Middle frontal gyrus (tissue), 1 donor: ENCODE results near the gene MBP.
"Not testable (repeated sequence)": the region's sequence is repeated elsewhere in the genome, so short reads cannot be mapped to it uniquely, and the experiment has no call there.

Experiments used
- DNase-seq: peaks from one replicate; pipeline ENCODE4 v3.0.0-alpha.2; 2015; ENCODE audit warnings: low spot score; ENCODE audit errors: extremely low spot score

Gene MBP

DNA sequence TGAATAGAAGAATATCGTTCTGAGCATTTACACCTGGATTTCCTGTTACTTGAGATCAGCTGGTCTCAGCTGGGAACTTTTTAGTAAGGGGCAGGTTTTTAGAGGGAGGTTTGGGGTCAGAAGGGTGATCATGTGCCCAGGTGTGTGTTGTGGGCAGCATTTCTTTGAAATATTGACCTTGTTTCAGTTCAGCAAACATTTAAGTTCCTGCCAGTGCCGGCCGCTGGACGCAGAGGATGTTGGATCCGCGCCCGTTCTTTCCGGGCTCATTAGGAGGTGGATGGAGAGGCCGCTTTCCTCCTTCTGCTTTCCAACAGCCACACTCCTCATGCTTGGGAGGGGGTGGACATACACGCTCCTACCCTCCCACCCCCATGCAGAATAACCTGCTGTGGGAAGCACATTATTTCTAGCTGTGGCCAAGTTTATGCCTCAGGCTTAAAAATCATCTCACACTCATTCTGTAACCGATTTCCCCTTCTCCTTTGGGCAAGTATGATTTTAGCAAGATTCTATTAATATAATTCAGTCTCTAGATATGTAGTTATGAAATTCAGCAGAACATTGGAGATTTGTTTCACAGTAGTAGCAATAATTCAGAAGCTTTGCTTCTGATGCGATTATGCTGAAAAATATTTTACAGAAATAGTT lies 178.9 kb downstream of the MBP start:
- DNase-seq, result no peak

DNA sequence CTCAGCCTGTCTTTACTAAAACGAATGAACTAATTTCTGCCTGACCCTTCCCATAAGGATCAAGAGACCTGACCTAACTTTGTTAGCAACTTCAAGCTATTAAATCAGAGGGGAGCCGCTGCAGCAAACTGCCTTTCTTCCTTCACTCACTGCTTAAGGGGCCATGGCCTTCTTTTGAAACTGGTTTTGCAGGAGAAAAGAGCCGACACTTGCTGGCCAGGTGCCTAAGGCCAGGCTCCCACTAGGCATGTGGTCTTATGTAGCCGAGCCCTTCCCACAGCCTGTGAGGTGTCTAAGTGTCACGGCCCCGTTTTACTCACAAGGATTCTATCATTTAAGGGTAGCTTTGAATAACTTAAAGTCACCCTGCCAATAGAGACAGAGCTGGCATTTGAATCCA lies 179.4 kb downstream of the MBP start:
- no peak for DNase-seq

DNA sequence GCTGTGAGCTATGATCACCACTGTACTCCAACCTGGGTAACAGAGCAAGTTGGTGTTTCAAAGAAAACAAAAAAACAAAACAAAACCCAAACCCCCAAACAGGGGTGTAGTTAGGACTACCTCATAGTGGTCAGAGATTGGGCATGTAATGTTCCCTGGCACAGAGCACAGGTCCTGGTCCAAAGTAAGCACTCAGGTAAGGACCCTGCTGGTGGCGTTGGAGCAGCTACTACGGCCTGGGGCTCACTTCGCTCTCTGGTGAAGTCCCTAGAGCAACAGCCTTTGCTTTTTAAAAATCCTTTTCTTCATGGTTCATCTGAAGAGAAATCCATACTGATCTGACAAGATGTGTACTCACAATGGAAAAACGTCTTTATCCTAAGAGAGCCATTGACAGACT lies 179.8 kb downstream of the MBP start:
- no peak for DNase-seq

DNA sequence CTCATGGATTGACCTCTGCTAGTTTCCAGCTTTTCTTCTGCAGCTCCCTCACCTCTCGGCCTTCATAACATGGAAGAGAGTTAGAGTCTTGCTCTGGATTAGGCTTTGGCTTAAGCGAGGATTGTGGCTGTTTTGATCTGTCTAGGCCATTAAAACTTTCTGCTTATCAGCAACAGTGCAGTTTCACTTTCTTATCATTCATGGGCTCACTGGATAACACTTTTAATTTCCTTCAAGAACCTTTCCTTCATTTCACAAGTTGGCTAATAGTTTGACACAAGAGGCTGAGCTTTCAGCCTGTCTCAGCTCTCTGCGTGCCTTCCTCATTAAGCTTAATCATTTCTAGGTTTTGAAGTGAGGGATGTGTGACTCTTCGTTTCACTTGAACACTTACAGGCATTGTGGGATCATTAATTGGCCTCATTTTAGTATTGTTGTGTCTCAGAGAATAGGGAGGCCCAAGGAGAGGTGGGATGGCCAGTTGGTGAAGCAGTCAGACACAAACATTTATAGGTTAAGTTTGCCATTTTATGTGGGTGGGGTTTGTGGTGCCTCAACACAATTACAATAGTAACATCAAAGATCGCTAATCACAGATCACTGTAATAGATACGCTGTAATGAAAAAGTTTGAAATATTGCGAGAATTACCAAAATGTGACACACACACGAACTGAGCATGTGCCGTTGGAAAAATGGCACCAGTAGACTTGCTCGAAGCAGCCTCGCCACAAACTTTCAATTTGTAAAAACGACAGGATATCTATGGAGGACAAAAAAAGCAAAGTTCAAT lies 180.9 kb downstream of the MBP start:
- no peak for DNase-seq

DNA sequence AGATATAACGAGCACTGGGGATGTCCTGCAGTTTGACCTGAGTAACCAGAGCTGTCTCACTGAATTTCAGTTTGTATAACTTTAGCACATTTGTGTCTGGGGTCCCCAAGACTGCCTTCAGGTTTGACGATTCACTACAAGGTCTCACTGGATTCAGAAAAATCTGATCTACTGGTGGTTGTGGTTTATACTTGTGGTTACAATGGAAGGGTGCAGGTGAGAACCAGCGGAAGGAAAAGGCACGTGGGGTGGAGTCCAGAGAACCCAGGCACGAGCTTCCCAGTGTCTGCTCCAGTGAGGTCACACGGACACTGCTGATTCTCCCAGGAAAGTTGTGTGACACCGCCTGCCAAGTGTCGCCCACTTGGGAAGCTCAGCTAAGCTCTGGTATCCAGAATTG lies 184.2 kb downstream of the MBP start:
- DNase-seq, result no peak

DNA sequence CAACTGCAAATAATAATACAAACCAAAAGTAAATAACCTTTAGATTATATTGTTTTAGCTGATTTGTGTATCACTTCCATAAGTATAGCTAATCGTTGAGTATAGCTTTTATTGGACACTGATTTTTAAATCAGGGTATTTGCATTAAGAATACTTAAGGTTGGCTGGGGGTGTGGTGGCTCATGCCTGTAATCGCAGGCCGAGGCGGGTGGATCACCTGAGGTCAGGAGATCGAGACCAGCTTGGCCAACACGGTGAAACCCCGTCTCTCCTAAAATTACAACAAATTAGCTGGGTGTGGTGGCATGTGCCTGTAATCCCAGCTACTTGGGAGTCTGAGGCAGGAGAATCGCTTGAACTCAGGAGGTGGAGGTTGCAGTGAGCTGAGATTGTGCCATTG lies 188.2 kb downstream of the MBP start:
- DNase-seq, result not testable (repeated sequence)

DNA sequence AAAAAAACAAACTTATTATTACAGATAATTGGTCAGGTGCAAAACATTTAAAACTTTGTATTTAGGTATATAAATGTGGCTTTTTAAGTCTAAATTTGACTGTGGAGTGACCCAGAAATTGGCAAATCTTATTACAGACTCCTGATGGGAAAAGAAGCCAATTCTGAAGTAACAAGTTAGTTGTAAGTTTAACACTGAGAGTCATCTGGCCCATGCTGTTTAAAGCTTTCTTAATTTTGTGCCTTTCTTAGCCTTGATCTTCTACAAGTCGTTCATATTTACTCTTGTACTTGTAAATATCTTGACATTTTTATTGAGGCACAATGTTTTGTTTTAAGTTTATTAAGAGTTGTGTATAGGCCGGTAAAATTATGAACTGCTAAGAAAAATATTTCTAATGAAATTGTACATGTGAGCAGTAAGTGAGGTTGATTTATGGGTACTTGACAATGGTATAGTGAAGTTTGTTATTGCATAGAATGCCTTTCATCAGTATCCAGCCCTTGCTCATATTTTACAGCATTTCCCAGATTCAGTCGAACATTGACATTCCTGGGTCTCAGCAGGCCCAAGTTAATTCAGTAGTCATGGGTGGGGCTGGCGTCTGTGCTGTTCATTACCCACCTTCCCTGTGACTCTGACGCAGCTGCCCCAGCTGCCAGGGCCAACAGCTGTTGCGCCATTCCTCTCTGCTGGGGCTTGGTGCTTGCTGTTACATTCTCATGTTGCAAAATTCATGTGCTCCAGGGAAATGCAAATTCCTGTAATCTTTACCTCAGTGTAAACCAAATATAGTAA lies 188.8 kb downstream of the MBP start:
- no peak for DNase-seq

DNA sequence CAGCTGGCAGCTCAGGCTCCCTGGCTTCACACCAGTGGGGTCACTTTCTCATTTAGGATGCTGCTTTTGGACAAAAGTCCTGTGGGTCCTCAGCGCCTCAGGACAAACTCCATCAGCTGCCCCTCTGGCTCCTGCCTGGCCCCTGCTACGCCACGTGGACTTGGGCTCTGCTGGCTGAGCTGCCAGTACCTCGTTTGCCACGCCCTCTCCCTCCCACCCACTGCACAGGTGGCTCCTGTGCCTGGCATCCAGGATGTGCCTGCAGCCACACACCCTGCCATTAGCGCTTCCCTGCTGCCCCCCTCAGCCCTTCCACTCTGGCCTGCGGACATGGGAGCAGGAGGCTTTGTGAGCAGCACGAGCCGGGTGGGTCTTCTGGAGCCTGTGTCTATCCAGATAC lies 191.3 kb downstream of the MBP start:
- no peak for DNase-seq

DNA sequence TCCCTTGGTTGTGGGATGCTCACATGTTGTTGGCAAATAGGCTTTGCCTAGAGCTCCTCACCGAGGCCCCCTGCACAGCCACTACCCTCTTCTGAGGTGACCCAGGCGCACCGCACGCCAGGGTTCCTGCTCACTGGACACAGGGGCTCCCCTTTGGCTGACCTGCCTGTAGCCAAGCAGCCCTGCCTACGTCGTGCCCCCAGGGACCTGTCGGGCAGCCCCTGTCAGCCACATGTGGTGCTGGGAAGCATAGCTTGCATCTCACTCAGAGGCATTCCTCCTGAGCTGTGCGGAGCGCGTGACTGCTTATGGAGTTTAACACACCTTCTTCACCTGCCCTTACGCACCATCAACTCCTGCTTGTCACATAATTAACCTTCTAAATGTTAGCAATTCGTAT lies 194.0 kb downstream of the MBP start:
- no peak for DNase-seq

DNA sequence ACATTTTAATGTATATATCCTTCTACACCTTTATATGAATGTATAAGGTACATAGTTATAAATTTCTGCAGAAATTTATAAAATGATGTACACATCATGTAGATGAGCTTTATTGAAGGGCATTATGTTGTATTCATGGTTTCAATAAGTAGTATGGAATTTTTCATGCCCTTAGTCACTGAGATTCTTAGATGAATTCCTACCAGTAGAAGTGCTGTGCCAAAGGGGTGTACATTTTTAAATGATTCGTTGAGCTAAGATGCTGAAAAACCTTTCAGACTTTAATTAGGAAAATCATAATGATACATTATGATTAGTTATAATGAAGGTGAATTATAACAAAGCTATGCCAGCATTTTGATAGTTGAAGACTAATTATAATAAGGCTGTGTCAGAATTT lies 195.0 kb downstream of the MBP start:
- DNase-seq, result no peak

DNA sequence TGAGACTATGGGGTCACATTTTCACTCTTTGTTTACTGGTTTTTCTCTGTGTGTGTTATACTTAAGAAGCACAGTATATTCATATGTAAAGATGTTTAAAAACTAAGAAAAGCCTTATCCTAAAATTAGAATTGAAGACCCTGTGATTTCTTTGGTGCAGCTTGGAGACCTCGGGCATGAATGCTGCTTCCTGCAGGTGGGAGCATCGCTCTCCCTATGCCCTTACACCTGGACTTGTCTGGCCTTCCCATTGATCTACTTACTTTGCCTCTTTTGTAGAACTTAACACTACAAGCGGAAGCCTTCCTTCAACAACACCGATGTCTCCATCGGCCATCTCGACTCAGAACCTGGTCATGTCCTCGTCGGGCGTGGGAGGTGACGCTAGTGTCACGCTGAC lies 195.7 kb downstream of the MBP start:
- DNase-seq, result no peak

DNA sequence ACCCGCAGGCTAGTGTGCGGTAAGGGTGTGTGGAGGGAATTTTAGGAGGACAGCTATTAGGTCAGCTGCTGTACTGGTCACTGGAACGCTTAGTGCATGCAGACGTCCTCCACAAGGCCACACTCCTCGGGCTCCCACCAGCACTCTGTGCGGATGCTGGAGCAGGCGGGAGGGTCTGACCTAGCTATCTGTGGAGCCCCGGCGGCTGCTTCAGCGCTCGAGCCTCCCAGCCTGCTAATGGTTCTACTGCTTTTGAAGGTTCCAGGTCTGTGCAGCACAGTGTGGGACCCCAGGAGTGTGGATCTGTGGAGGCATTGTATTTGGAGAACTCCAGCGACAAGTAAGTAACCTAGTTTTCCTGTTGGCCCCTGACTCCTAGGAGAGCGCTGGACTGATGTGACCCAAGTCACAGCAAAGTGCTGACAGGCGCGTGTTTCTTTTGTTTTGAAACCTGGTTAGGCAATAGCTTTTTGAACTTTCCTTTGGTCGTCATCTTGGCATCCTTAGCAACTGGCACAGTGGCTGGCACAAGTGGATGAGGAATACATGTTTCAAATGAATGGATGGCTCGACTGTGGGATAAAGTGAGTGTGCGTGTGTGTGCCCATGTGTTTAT lies 196.8 kb downstream of the MBP start:
- no peak for DNase-seq

DNA sequence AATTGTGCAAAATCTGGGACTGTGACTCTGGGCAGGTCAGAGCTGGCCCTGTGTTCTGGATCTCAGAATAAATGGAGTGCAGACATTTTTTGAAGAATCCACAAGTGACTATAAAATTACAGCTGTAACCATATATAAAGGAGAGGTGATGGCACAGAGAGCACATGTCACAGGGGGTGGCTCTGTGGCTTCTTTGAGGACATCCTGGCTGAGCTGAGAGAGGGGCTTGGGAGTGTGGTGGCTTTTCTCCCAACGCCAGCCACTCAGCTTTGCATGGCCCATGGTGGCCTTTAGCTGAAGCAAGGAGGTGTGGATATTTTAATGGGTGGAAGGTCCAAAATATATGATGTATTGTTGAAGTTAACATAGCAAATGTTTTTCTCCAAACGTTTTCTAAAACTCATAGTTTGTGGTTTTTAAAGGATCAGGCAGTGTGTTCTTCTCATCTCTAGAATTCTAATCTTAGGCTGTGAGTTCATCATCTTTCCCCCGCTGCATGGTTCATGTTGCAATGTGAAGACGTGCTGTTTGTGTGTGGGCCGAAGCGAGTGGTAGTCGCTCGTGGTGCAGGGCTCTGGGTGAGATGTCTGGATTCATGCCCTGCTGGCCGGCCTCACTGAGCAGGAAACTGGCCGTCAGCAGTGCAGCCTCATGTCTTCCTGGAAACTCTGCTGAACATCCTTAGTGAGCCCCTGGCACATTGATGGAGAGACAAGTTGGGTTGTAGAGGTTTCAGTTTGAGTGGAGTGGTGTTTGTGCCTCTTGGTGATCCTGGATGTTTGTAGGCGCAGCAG lies 200.4 kb downstream of the MBP start:
- no peak for DNase-seq

DNA sequence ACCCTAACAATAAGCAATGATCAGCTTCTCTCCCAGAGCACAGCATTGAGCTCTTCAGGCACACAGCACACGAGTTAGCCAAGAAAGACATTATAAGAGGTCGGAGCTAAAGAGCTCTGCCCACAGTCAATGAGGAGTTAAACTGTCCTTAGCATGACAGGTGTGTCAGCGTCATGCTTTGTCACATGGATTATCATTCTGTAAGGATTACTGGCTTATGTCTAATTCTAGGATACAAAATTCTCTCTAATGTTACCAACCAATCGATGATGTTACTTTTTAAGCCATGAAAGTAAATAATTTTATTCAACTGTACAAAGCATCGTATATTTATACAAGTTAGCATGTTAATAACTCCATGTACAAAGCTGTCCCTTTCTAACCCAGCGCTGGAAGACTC lies 201.4 kb downstream of the MBP start:
- DNase-seq, result no peak
